HUES48 (cell line): ENCODE measurements around the gene HMX2.
A peak's percentile ranks its signal among the peaks of the same experiment; 100 is the strongest.

Experiments used
- H3K27ac ChIP-seq: one replicate; pipeline ENCODE4 v1.7.0; 2013; ENCODE audit warnings: low read depth, low read length, inconsistent platforms
- H3K27me3 ChIP-seq: 2 replicates; pipeline ENCODE4 v1.6.1; 2013; ENCODE audit warnings: mild to moderate bottlenecking, low read length; ENCODE audit not compliant: control insufficient read depth, insufficient read depth
- H3K36me3 ChIP-seq: 2 replicates; pipeline ENCODE4 v1.6.1; 2013; ENCODE audit warnings: low read length; ENCODE audit not compliant: control insufficient read depth, insufficient read depth
- H3K4me1 ChIP-seq: 2 replicates; pipeline ENCODE4 v1.6.1; 2013; ENCODE audit warnings: mild to moderate bottlenecking, low read length; ENCODE audit not compliant: control insufficient read depth, insufficient read depth
- H3K4me3 ChIP-seq: 2 replicates; pipeline ENCODE4 v1.5.1; 2013; ENCODE audit warnings: mild to moderate bottlenecking, low read depth, low read length
- H3K9ac ChIP-seq: 2 replicates; pipeline ENCODE4 v1.6.1; 2013; ENCODE audit warnings: mild to moderate bottlenecking, low read depth, low read length, moderate library complexity
- H3K9me3 ChIP-seq: 2 replicates; pipeline ENCODE4 v1.6.1; 2013; ENCODE audit warnings: low read length; ENCODE audit not compliant: control insufficient read depth, insufficient read depth

HMX2 gene

GRCh38 chr10:123147635-123148413 lies at the start of gene HMX2:
Gene HMX2, plus strand, starts transcription at chr10:123148136. Its CDS starts 243 bp downstream, at chr10:123148379.
- no peak within 1 kb of the TSS for H3K9ac ChIP-seq
- H3K4me3 ChIP-seq, result peak within 1 kb of the TSS; percentile 63
- peaks cover 46% of the 10 kb centered on the region for H3K4me1 ChIP-seq
- no peaks in the 10 kb centered on the region for H3K9me3 ChIP-seq
- H3K27me3 ChIP-seq, result peaks cover 100% of the 10 kb centered on the region
- no peak within 1 kb of the TSS for H3K27ac ChIP-seq
- no peaks in the 10 kb centered on the region for H3K36me3 ChIP-seq

- no peak overlapping the region for H3K4me3 ChIP-seq
- H3K9ac ChIP-seq, result no peak overlapping the region
- no peaks in the 10 kb centered on the region for H3K27me3 ChIP-seq
- no peaks in the 10 kb centered on the region for H3K9me3 ChIP-seq
- no peak overlapping the region for H3K27ac ChIP-seq
- no peaks in the 10 kb centered on the region for H3K36me3 ChIP-seq
- peaks cover 3% of the 10 kb centered on the region; the same call in 1 of the 2 replicates for H3K4me1 ChIP-seq
Observed at GRCh38 chr10:123100030-123100762, 47.7 kb upstream of the HMX2 start.

- Histone ChIP-seq H3K4me3 (no peak overlapping the region), H3K27ac (no peak overlapping the region), H3K4me1 (peaks cover 3% of the 10 kb centered on the region; the same call in 1 of the 2 replicates), H3K36me3 (no peaks in the 10 kb centered on the region), H3K9me3 (no peaks in the 10 kb centered on the region), H3K27me3 (no peaks in the 10 kb centered on the region), H3K9ac (no peak overlapping the region)
Observed at GRCh38 chr10:123101872-123102271, 46.1 kb upstream of the HMX2 start.

- Histone ChIP-seq H3K4me3 (no peak overlapping the region), H3K4me1 (peaks cover 3% of the 10 kb centered on the region; the same call in 1 of the 2 replicates), H3K27ac (no peak overlapping the region), H3K9me3 (no peaks in the 10 kb centered on the region), H3K27me3 (no peaks in the 10 kb centered on the region), H3K36me3 (no peaks in the 10 kb centered on the region), H3K9ac (no peak overlapping the region)
Observed at GRCh38 chr10:123102673-123103072, 45.3 kb upstream of the HMX2 start.

- Histone ChIP-seq H3K27me3 (no peaks in the 10 kb centered on the region), H3K9ac (no peak overlapping the region), H3K4me1 (peaks cover 3% of the 10 kb centered on the region; the same call in 1 of the 2 replicates), H3K27ac (no peak overlapping the region), H3K36me3 (no peaks in the 10 kb centered on the region), H3K9me3 (no peaks in the 10 kb centered on the region), H3K4me3 (no peak overlapping the region)
Observed at GRCh38 chr10:123103944-123104343, 44.0 kb upstream of the HMX2 start.

- Histone ChIP-seq H3K9ac (no peak overlapping the region), H3K9me3 (no peaks in the 10 kb centered on the region), H3K27ac (no peak overlapping the region), H3K27me3 (no peaks in the 10 kb centered on the region), H3K4me1 (no peaks in the 10 kb centered on the region; the same call in 1 of the 2 replicates), H3K4me3 (no peak overlapping the region), H3K36me3 (no peaks in the 10 kb centered on the region)
Observed at GRCh38 chr10:123109466-123109865, 38.5 kb upstream of the HMX2 start.

GRCh38 chr10:123117644-123118417 lies 30.1 kb upstream of the HMX2 start:
- H3K27me3 ChIP-seq, result peaks cover 17% of the 10 kb centered on the region
- no peak overlapping the region for H3K27ac ChIP-seq
- H3K9ac ChIP-seq, result no peak overlapping the region
- H3K9me3 ChIP-seq, result no peaks in the 10 kb centered on the region
- peak overlapping the region; percentile 48 for H3K4me3 ChIP-seq
- H3K4me1 ChIP-seq, result peaks cover 16% of the 10 kb centered on the region
- H3K36me3 ChIP-seq, result no peaks in the 10 kb centered on the region

- Histone ChIP-seq H3K9me3 (no peaks in the 10 kb centered on the region), H3K4me3 (no peak overlapping the region), H3K4me1 (peaks cover 16% of the 10 kb centered on the region), H3K27ac (no peak overlapping the region), H3K36me3 (no peaks in the 10 kb centered on the region), H3K9ac (no peak overlapping the region), H3K27me3 (peaks cover 17% of the 10 kb centered on the region)
Observed at GRCh38 chr10:123119081-123119480, 28.9 kb upstream of the HMX2 start.

- Histone ChIP-seq H3K36me3 (no peaks in the 10 kb centered on the region), H3K27me3 (peaks cover 34% of the 10 kb centered on the region), H3K9ac (no peak overlapping the region), H3K27ac (no peak overlapping the region), H3K9me3 (no peaks in the 10 kb centered on the region), H3K4me3 (no peak overlapping the region), H3K4me1 (no peaks in the 10 kb centered on the region)
Observed at GRCh38 chr10:123126246-123126645, 21.7 kb upstream of the HMX2 start.

- no peaks in the 10 kb centered on the region for H3K36me3 ChIP-seq
- H3K9ac ChIP-seq, result no peak overlapping the region
- peaks cover 17% of the 10 kb centered on the region for H3K4me1 ChIP-seq
- no peaks in the 10 kb centered on the region for H3K9me3 ChIP-seq
- peaks cover 68% of the 10 kb centered on the region for H3K27me3 ChIP-seq
- H3K27ac ChIP-seq, result no peak overlapping the region
- no peak overlapping the region for H3K4me3 ChIP-seq
Observed at GRCh38 chr10:123129618-123130271, 18.2 kb upstream of the HMX2 start.
